HepG2 (cell line): ENCODE data around the gene SMIM21. TPM values are rescaled to one million over a fixed set of nuclear protein-coding genes. Genes with fewer than 3 reads are reported as not detected.

ENCODE experiments used
- ATAC-seq: fragments of 200-7000 bp; cut with Tn5 transposase; 3 replicates; pipeline ENCODE4 v1.9.1; 2020; ENCODE audit warnings: mild to moderate bottlenecking, moderate library complexity
- BruUV-seq: library from RNA; stranded (reverse); fragments of 400-500 nt; replicated peaks from 2 replicates; lab custom pipeline; 2021; lab: Mats Ljungman, UMichigan
- CTCF ChIA-PET: fragments of 300-600 bp; formaldehyde crosslinking; extraction: SDS; loops from one replicate; lab custom pipeline; 2021; ENCODE audit warnings: low total read pairs, inconsistent platforms, low intra/inter-chr PET ratio; lab: Yijun Ruan, JAX
- POLR2A ChIA-PET: fragments of 350-600 bp; sonication (Branson Sonifier 250); formaldehyde crosslinking; loops from one replicate; lab custom pipeline; 2020; ENCODE audit warnings: antibody characterized with exemption, inconsistent platforms; lab: Yijun Ruan, JAX
- DNase-seq: peaks from one replicate; pipeline ENCODE4 v3.0.0-alpha.2; 2015; ENCODE audit warnings: low spot score
- FAIRE-seq: peaks from 3 replicates; lab custom pipeline; 2011; peaks lifted over from hg19 to GRCh38; lab: Jason Lieb, UNC
- H2AFZ ChIP-seq: one replicate; pipeline ENCODE4 v1.6.1; 2011; ENCODE audit warnings: low read length, inconsistent platforms
- H3K27ac ChIP-seq: fragments of 300-600 bp; 3 replicates; pipeline ENCODE4 v1.8.0; 2011; ENCODE audit warnings: mixed run types, mild to moderate bottlenecking, mixed read lengths, low read length, inconsistent platforms; ENCODE audit not compliant: insufficient read depth; ENCODE audit errors: extremely low read length
- H3K27me3 ChIP-seq, 2 experiments: fragments of 200-600 bp in 1 of 2; 2 replicates in 1 of 2; 3 replicates in 1 of 2; pipeline versions ENCODE4 v1.6.0 to v1.8.0; 2011; ENCODE audit warnings: low read length in 2 of 2, mild to moderate bottlenecking in 2 of 2, moderate library complexity in 2 of 2, inconsistent platforms in 1 of 2; ENCODE audit not compliant: insufficient read depth in 2 of 2, control insufficient read depth in 1 of 2
- H3K36me3 ChIP-seq, 2 experiments: fragments of 200-600 bp in 1 of 2; replicated peaks in 1 of 2; 2 replicates in 1 of 2; 3 replicates in 1 of 2; pipeline versions ENCODE4 v1.5.1 to v1.8.0; 2011; ENCODE audit warnings: low read length in 2 of 2, inconsistent platforms in 1 of 2; ENCODE audit not compliant: insufficient read depth in 2 of 2, control insufficient read depth in 1 of 2
- H3K4me1 ChIP-seq: 2 replicates; pipeline ENCODE4 v1.5.1; 2012; ENCODE audit warnings: low read length, inconsistent platforms; ENCODE audit not compliant: insufficient read depth
- H3K4me2 ChIP-seq: 2 replicates; pipeline ENCODE4 v1.6.0; 2011; ENCODE audit warnings: low read depth, low read length, inconsistent platforms
- H3K4me3 ChIP-seq, 3 experiments: fragments of 200-600 bp in 1 of 3; sonication (generic), shearing (Covaris generic) in 1 of 3; replicated peaks in 1 of 3; 2 replicates each; pipeline ENCODE4 v1.5.1; 2011 to 2016; ENCODE audit warnings: low read length in 3 of 3, inconsistent platforms in 2 of 3, low read depth in 2 of 3, mild to moderate bottlenecking in 2 of 3, control low read depth in 1 of 3, mixed read lengths in 1 of 3; ENCODE audit not compliant: insufficient read depth in 1 of 3
- H3K79me2 ChIP-seq: one replicate; pipeline ENCODE4 v1.6.1; 2011; ENCODE audit warnings: low read length, inconsistent platforms; ENCODE audit not compliant: insufficient read depth
- H3K9ac ChIP-seq: 2 replicates; pipeline ENCODE4 v1.6.0; 2011; ENCODE audit warnings: mild to moderate bottlenecking, low read depth, low read length, inconsistent platforms; ENCODE audit not compliant: insufficient read depth
- H3K9me3 ChIP-seq: 2 replicates; pipeline ENCODE4 v1.5.1; 2012; ENCODE audit warnings: mild to moderate bottlenecking, low read length
- H4K20me1 ChIP-seq: 2 replicates; pipeline ENCODE4 v1.6.0; 2011; ENCODE audit warnings: inconsistent platforms, mild to moderate bottlenecking, low read length, moderate library complexity; ENCODE audit not compliant: insufficient read depth
- HMGA1 ChIP-seq: sonication (generic); formaldehyde crosslinking; conservative IDR thresholded peaks from 2 replicates; pipeline ENCODE4 v1.4.0; 2020; ENCODE audit warnings: missing genetic modification reagents
- MAFK ChIP-seq, 2 experiments: IDR thresholded peaks in 1 of 2; conservative IDR thresholded peaks in 1 of 2; 2 replicates each; pipeline ENCODE4 v1.6.1; 2011; ENCODE audit warnings: improper control_type of control experiment in 2 of 2, low read length in 2 of 2
- MZF1 ChIP-seq: sonication (generic); formaldehyde crosslinking; IDR thresholded peaks from 2 replicates; pipeline ENCODE4 v1.8.1; 2023; ENCODE audit warnings: mild to moderate bottlenecking, missing genetic modification reagents, borderline replicate concordance
- ZBTB37 ChIP-seq: sonication (generic); formaldehyde crosslinking; IDR thresholded peaks from 2 replicates; pipeline ENCODE4 v1.4.0; 2020; ENCODE audit warnings: mild to moderate bottlenecking, missing genetic modification reagents
- ZNF33B ChIP-seq: sonication (generic); formaldehyde crosslinking; IDR thresholded peaks from 2 replicates; pipeline ENCODE4 v1.5.1; 2020; ENCODE audit warnings: mild to moderate bottlenecking, missing genetic modification reagents
- ZNF557 ChIP-seq: sonication (generic); formaldehyde crosslinking; IDR thresholded peaks from 2 replicates; pipeline ENCODE4 v1.4.0; 2020; ENCODE audit warnings: missing genetic modification reagents
- WGBS: methylation state at CpG from one replicate; pipeline ENCODE4 v1.1.6; 2017; ENCODE audit warnings: low lambda C conversion rate; 5-methylcytosine and 5-hydroxymethylcytosine counted together
- in situ Hi-C: cut with HindIII; loops from 2 replicates; pipeline ENCODE4 v1.10.0; 2017; ENCODE audit warnings: low pct_unique_long_range_greater_than_20kb; ENCODE audit not compliant: extremely low pct_ligation_motif_present
- intact Hi-C: fragments of 100-400 bp; cut with micrococcal nuclease; formaldehyde crosslinking; loops from one replicate; pipeline ENCODE4 v1.10.0; 2022; ENCODE audit not compliant: unreplicated experiment
- polyA plus RNA-seq, 8 experiments: library from polyadenylated mRNA; depleted of rRNA in 3 of 8; stranded (reverse) in 7 of 8; unstranded in 1 of 8; fragments of >200 nt; fragmentation: Illumina TruSeq in 4 of 8; extraction: Trizol in 4 of 8; gene quantifications; 2 replicates each; pipeline versions ENCODE4 v1.2.1 to v1.2.3, GENCODE V29; 2011 to 2016; ENCODE audit warnings: low read depth in 4 of 8, missing spikeins in 1 of 8, mixed read lengths in 1 of 8; ENCODE audit not compliant: insufficient read depth in 1 of 8
- total RNA-seq, 5 experiments: library from RNA; depleted of rRNA; stranded (reverse); fragments of >200 nt; fragmentation: Illumina TruSeq; extraction: Trizol; gene quantifications; 2 replicates each; pipeline ENCODE4 v1.2.3, GENCODE V29; 2016; ENCODE audit warnings: low read depth in 1 of 5
- TF ChIP-seq, protein P1 (sequence below): IDR thresholded peaks from 2 replicates; pipeline ENCODE4 v1.6.1; 2016; ENCODE audit warnings: low read depth, control low read depth

The SMIM21 gene
- total and polyA plus RNA-seq, 2 of the 13 experiments (the other 11 are each of a cell fraction or from before 2014, with no cell fraction given) = not detected

- H3K4me2 ChIP-seq = peak overlapping the region; percentile 46; the same call in 1 of the 2 replicates
- ATAC-seq = peak; percentile 62
- H3K4me3 ChIP-seq = peak overlapping the region in 1 of 3 experiments; percentile 12; a peak in 1 of 6 replicates
Measured at GRCh38 chr18:75455249-75456198, 28.0 kb upstream of the SMIM21 start.

More at GRCh38 chr18:75455249-75456198, 28.0 kb upstream of the SMIM21 start:
- in situ Hi-C loops (no loop called here), intact Hi-C loops (no loop called here)
- 0 out of 2 replicates have a peak, but pooled peaks cover 11% of the 10 kb centered on the region for H3K4me1 ChIP-seq
- no peak for FAIRE-seq
- no peak overlapping the region for H3K9ac ChIP-seq
- no TSS peak for BruUV-seq
- 0 out of 2 replicates have a peak, but pooled peaks cover 5% of the 10 kb centered on the region for H3K9me3 ChIP-seq
- DNase-seq = no peak
- no peaks in the 10 kb centered on the region for H4K20me1 ChIP-seq
- peaks cover 0 to 19% of the 10 kb centered on the region in 2 experiments; a peak in 4 of 5 replicates for H3K27me3 ChIP-seq
- TF ChIP-seq HMGA1 (CRISPR knock-in tag) (no peak), ZBTB37 (no peak), MAFK (conservative IDR thresholded peaks at IDR 0.05 in 1 of 2, IDR thresholded peaks at IDR 0.05 in 1 of 2; ENCODE audit: low read length in 2 of 2) (no peak), MZF1 (no peak), ZNF33B (CRISPR knock-in tag) (no peak), ZNF557 (CRISPR knock-in tag) (no peak)
- TF ChIP-seq, protein P1, sequence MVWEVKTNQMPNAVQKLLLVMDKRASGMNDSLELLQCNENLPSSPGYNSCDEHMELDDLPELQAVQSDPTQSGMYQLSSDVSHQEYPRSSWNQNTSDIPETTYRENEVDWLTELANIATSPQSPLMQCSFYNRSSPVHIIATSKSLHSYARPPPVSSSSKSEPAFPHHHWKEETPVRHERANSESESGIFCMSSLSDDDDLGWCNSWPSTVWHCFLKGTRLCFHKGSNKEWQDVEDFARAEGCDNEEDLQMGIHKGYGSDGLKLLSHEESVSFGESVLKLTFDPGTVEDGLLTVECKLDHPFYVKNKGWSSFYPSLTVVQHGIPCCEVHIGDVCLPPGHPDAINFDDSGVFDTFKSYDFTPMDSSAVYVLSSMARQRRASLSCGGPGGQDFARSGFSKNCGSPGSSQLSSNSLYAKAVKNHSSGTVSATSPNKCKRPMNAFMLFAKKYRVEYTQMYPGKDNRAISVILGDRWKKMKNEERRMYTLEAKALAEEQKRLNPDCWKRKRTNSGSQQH (CRISPR knock-in tag) = no peak
- no peak overlapping the region for H2AFZ ChIP-seq
- WGBS = 76% methylated on average over 54 of the region's 84 CpGs
- POLR2A ChIA-PET = no interaction called here
- no peak overlapping the region for H3K27ac ChIP-seq
- CTCF ChIA-PET = no interaction called here
- H3K79me2 ChIP-seq = no peaks in the 10 kb centered on the region
- no peaks in the 10 kb centered on the region for H3K36me3 ChIP-seq
